ENCODE data around the gene RYR2. TPM values are rescaled to one million over a fixed set of nuclear protein-coding genes. Genes with fewer than 3 reads are reported as not detected.

RYR2 gene
- 0.03 TPM for total RNA-seq (2021; ENCODE audit: unreplicated experiment)
- not detected for polyA plus RNA-seq (2012; ENCODE audit: insufficient read length)
- percentile 1 among the genes with signal in this experiment for Bru-seq, nascent RNA
- BruChase-seq, experiment 1, labeled RNA remaining after a 2-hour chase: percentile 1 among the genes with signal in this experiment
- BruChase-seq, experiment 2, labeled RNA remaining after a 6-hour chase: percentile 0 among the genes with signal in this experiment
- long read RNA-seq: 0 reads

DNA sequence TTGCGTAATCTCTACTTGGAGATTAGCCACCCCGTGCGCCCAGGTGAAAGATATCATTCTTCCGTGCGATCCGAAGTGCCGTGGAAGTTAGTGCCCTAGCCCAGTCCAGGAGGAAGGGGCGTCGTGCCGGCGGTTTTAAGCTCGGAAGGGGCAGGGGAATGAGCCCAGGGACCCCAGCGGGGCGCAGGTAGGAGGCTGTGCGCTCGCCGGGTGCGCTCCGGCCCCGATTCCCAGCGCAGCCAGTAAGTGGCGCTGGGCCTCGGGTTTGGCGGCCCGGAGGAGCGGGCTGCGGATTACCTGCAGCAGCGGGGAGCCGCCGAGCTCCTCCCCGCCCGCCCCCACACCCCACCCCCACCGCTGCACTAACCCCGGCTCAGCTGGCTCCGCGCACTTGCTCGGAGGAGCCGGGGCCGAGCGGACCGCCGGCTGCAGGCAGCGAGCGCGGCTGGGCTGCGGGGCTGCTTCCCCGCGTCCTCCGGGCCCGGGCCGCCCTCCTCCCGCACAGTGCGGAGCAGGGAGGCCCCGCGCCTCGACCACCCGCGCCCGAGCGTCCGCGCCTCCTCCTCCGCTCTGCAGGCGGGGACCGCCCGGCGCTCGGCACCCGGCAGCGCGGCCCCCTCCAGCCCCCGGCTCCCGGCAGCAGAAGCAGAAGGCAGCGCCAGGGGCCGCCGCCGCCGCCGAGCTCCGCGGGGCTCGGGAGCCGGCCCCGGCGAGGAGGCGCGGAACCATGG lies at the start of gene RYR2:
TSS of gene RYR2 (plus strand) at position 390 of the 731 bp plus-strand sequence. CDS start at position 728, 338 bp downstream.
- Histone ChIP-seq H3K4me1 (ENCODE audit: control insufficient read depth, insufficient read depth, low read length) (no peaks in the 10 kb centered on the region), H3K27ac (ENCODE audit: low read length) (no peak within 1 kb of the TSS), H3K27me3 (ENCODE audit: control insufficient read depth, insufficient read depth, low read length) (peaks cover 6% of the 10 kb centered on the region; the same call in 1 of the 2 replicates), H3K9me3 (ENCODE audit: control insufficient read depth, insufficient read depth, low read depth, low read length) (no peaks in the 10 kb centered on the region), H3K36me3 (ENCODE audit: control insufficient read depth, insufficient read depth, low read length) (no peaks in the 10 kb centered on the region; the same call in 1 of the 2 replicates), H3K4me3 (ENCODE audit: low read depth in 2 of 2, low read length in 2 of 2) (no peak within 1 kb of the TSS; a peak in 1 of 4 replicates)
- POLR2A ChIA-PET: no interaction called here
- no TSS peak for BruUV-seq (replicated peaks)
- in situ Hi-C loops (cut with HindIII; ENCODE audit: low pct_unique_long_range_greater_than_20kb, low sequenced_read_pairs): no loop called here
- intact Hi-C loops (cut with micrococcal nuclease; ENCODE audit: unreplicated experiment): no loop called here
- ATAC-seq: no peak
- no peak for DNase-seq (ENCODE audit: low read depth, low spot score)
- CTCF ChIA-PET: no interaction called here
- TF ChIP-seq, protein P1, sequence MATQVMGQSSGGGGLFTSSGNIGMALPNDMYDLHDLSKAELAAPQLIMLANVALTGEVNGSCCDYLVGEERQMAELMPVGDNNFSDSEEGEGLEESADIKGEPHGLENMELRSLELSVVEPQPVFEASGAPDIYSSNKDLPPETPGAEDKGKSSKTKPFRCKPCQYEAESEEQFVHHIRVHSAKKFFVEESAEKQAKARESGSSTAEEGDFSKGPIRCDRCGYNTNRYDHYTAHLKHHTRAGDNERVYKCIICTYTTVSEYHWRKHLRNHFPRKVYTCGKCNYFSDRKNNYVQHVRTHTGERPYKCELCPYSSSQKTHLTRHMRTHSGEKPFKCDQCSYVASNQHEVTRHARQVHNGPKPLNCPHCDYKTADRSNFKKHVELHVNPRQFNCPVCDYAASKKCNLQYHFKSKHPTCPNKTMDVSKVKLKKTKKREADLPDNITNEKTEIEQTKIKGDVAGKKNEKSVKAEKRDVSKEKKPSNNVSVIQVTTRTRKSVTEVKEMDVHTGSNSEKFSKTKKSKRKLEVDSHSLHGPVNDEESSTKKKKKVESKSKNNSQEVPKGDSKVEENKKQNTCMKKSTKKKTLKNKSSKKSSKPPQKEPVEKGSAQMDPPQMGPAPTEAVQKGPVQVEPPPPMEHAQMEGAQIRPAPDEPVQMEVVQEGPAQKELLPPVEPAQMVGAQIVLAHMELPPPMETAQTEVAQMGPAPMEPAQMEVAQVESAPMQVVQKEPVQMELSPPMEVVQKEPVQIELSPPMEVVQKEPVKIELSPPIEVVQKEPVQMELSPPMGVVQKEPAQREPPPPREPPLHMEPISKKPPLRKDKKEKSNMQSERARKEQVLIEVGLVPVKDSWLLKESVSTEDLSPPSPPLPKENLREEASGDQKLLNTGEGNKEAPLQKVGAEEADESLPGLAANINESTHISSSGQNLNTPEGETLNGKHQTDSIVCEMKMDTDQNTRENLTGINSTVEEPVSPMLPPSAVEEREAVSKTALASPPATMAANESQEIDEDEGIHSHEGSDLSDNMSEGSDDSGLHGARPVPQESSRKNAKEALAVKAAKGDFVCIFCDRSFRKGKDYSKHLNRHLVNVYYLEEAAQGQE (IDR thresholded peaks at IDR 0.05; ENCODE audit: insufficient read depth in 1 of 2, low read depth in 2 of 2, low read length in 1 of 2): no peak
- TF ChIP-seq POLR2AphosphoS5 (IDR thresholded peaks at IDR 0.05; ENCODE audit: low read depth, low read length) (no peak), TCF7L2 (IDR thresholded peaks at IDR 0.05; ENCODE audit: low read depth, low read length) (no peak), SIN3A (IDR thresholded peaks at IDR 0.05; ENCODE audit: borderline replicate concordance, insufficient read depth, low read depth, low read length) (no peak)
- TF ChIP-seq, protein P2, sequence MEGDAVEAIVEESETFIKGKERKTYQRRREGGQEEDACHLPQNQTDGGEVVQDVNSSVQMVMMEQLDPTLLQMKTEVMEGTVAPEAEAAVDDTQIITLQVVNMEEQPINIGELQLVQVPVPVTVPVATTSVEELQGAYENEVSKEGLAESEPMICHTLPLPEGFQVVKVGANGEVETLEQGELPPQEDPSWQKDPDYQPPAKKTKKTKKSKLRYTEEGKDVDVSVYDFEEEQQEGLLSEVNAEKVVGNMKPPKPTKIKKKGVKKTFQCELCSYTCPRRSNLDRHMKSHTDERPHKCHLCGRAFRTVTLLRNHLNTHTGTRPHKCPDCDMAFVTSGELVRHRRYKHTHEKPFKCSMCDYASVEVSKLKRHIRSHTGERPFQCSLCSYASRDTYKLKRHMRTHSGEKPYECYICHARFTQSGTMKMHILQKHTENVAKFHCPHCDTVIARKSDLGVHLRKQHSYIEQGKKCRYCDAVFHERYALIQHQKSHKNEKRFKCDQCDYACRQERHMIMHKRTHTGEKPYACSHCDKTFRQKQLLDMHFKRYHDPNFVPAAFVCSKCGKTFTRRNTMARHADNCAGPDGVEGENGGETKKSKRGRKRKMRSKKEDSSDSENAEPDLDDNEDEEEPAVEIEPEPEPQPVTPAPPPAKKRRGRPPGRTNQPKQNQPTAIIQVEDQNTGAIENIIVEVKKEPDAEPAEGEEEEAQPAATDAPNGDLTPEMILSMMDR (IDR thresholded peaks at IDR 0.05): no peak

DNA sequence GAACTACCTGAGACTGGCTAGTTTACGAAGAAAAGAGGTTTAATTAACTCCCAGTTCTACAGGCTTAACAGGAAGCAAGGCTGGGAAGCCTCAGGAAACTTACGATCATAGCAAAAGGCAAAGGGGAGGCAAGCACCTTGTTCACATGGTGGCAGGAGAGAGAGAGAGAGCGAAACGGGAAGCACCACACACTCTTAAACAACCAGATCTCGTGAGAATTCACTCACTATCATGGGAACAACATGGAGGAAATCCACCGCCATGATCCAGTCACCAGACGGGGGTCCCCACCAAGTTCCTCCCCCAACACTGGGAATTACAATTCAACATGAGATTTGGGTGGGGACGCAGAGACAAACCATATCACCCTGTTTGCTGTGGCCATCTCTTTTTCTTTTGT lies 49.5 kb upstream of the RYR2 start:
- no peaks in the 10 kb centered on the region for H3K27me3 ChIP-seq (ENCODE audit: control insufficient read depth, insufficient read depth, low read length)
- intact Hi-C loops (cut with micrococcal nuclease; ENCODE audit: unreplicated experiment): no loop called here
- in situ Hi-C loops (cut with HindIII; ENCODE audit: low pct_unique_long_range_greater_than_20kb, low sequenced_read_pairs): no loop called here
- BruUV-seq (replicated peaks): no TSS peak
- H3K36me3 ChIP-seq (ENCODE audit: control insufficient read depth, insufficient read depth, low read length): no peaks in the 10 kb centered on the region
- no peaks in the 10 kb centered on the region for H3K4me1 ChIP-seq (ENCODE audit: control insufficient read depth, insufficient read depth, low read length)
- DNase-seq (ENCODE audit: low read depth, low spot score) (no peak), ATAC-seq (no peak)
- TF ChIP-seq SIN3A (IDR thresholded peaks at IDR 0.05; ENCODE audit: borderline replicate concordance, insufficient read depth, low read depth, low read length): no peak
- H3K27ac ChIP-seq (ENCODE audit: low read length): no peak overlapping the region
- no peak overlapping the region for H3K4me3 ChIP-seq (ENCODE audit: low read depth in 2 of 2, low read length in 2 of 2)
- POLR2A ChIA-PET: no interaction called here
- CTCF ChIA-PET: interaction anchor here (0.6 kb wide), 1 partner anchor 480 kb away, joined by 4 read pairs; no protein-coding TSS in a partner anchor
- H3K9me3 ChIP-seq (ENCODE audit: control insufficient read depth, insufficient read depth, low read depth, low read length): no peaks in the 10 kb centered on the region

DNA sequence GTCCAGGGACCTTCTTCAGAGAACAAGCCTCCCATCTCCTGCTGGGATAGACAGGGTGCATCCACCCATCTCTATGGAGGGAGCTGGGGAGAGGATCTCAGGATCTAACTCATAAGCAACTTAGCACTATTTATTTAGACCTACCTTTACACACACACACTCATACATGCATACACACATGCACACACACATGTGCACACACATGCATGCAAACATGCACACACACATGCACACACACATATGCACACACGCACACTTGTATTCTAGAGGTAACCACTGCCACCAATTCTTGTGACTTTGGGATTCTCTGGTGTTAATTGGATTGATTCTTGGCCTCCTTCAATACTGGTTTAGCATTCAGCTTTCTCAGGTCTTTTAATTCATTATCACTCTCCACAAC lies 47.5 kb upstream of the RYR2 start:
- no TSS peak for BruUV-seq (replicated peaks)
- H3K27me3 ChIP-seq (ENCODE audit: control insufficient read depth, insufficient read depth, low read length): no peaks in the 10 kb centered on the region
- ATAC-seq: no peak
- no peak for DNase-seq (ENCODE audit: low read depth, low spot score)
- H3K4me1 ChIP-seq (ENCODE audit: control insufficient read depth, insufficient read depth, low read length): no peaks in the 10 kb centered on the region
- H3K9me3 ChIP-seq (ENCODE audit: control insufficient read depth, insufficient read depth, low read depth, low read length): no peaks in the 10 kb centered on the region
- no peak overlapping the region for H3K4me3 ChIP-seq (ENCODE audit: low read depth in 2 of 2, low read length in 2 of 2)
- POLR2A ChIA-PET: no interaction called here
- in situ Hi-C loops (cut with HindIII; ENCODE audit: low pct_unique_long_range_greater_than_20kb, low sequenced_read_pairs) (no loop called here), intact Hi-C loops (cut with micrococcal nuclease; ENCODE audit: unreplicated experiment) (no loop called here)
- TF ChIP-seq, protein P1 (IDR thresholded peaks at IDR 0.05; ENCODE audit: insufficient read depth in 1 of 2, low read depth in 2 of 2, low read length in 1 of 2): no peak
- no peak for TF ChIP-seq POLR2AphosphoS5 (IDR thresholded peaks at IDR 0.05; ENCODE audit: low read depth, low read length)
- no peak for TF ChIP-seq TCF7L2 (IDR thresholded peaks at IDR 0.05; ENCODE audit: low read depth, low read length)
- TF ChIP-seq, protein P2 (IDR thresholded peaks at IDR 0.05): no peak
- no peak for TF ChIP-seq SIN3A (IDR thresholded peaks at IDR 0.05; ENCODE audit: borderline replicate concordance, insufficient read depth, low read depth, low read length)
- no peaks in the 10 kb centered on the region for H3K36me3 ChIP-seq (ENCODE audit: control insufficient read depth, insufficient read depth, low read length)
- CTCF ChIA-PET: no interaction called here
- no peak overlapping the region for H3K27ac ChIP-seq (ENCODE audit: low read length)

All from Panc1 (cell line).